Measurements from ENCODE around the gene F5. TPM values are rescaled to one million over a fixed set of nuclear protein-coding genes. Genes with fewer than 3 reads are reported as not detected.

The F5 gene
- total and polyA plus RNA-seq, 9 of the 15 experiments (the other 6 are each of a cell fraction or from before 2014, with no cell fraction given) = 0.03 to 0.13 TPM; not detected in 7

- TF ChIP-seq, protein P1, sequence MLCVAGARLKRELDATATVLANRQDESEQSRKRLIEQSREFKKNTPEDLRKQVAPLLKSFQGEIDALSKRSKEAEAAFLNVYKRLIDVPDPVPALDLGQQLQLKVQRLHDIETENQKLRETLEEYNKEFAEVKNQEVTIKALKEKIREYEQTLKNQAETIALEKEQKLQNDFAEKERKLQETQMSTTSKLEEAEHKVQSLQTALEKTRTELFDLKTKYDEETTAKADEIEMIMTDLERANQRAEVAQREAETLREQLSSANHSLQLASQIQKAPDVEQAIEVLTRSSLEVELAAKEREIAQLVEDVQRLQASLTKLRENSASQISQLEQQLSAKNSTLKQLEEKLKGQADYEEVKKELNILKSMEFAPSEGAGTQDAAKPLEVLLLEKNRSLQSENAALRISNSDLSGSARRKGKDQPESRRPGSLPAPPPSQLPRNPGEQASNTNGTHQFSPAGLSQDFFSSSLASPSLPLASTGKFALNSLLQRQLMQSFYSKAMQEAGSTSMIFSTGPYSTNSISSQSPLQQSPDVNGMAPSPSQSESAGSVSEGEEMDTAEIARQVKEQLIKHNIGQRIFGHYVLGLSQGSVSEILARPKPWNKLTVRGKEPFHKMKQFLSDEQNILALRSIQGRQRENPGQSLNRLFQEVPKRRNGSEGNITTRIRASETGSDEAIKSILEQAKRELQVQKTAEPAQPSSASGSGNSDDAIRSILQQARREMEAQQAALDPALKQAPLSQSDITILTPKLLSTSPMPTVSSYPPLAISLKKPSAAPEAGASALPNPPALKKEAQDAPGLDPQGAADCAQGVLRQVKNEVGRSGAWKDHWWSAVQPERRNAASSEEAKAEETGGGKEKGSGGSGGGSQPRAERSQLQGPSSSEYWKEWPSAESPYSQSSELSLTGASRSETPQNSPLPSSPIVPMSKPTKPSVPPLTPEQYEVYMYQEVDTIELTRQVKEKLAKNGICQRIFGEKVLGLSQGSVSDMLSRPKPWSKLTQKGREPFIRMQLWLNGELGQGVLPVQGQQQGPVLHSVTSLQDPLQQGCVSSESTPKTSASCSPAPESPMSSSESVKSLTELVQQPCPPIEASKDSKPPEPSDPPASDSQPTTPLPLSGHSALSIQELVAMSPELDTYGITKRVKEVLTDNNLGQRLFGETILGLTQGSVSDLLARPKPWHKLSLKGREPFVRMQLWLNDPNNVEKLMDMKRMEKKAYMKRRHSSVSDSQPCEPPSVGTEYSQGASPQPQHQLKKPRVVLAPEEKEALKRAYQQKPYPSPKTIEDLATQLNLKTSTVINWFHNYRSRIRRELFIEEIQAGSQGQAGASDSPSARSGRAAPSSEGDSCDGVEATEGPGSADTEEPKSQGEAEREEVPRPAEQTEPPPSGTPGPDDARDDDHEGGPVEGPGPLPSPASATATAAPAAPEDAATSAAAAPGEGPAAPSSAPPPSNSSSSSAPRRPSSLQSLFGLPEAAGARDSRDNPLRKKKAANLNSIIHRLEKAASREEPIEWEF (CRISPR knock-in tag; IDR thresholded peaks at IDR 0.05) = peak; percentile 16; the same call in 1 of the 2 replicates
- TF ChIP-seq HDAC8 (tag; IDR thresholded peaks at IDR 0.05) (no peak), ELF4 (CRISPR knock-in tag; IDR thresholded peaks at IDR 0.05) (no peak), ETV5 (CRISPR knock-in tag; IDR thresholded peaks at IDR 0.05; ENCODE audit: low read depth) (no peak), POLR3G (IDR thresholded peaks at IDR 0.05; ENCODE audit: extremely low read depth, insufficient read length, insufficient replicate concordance) (no peak), NCOR1 (IDR thresholded peaks at IDR 0.05) (no peak), ZNF512 (tag; IDR thresholded peaks at IDR 0.05) (no peak), HOXB6 (CRISPR knock-in tag; IDR thresholded peaks at IDR 0.05; ENCODE audit: borderline replicate concordance) (no peak), ZKSCAN8 (CRISPR knock-in tag; IDR thresholded peaks at IDR 0.05) (no peak), RBM14 (IDR thresholded peaks at IDR 0.05; ENCODE audit: borderline replicate concordance, insufficient read depth, low read depth, low read length) (no peak), RBM15 (IDR thresholded peaks at IDR 0.05; ENCODE audit: insufficient read depth, low read length) (no peak), LARP7 (IDR thresholded peaks at IDR 0.05) (no peak), AFF4 (CRISPR knock-in tag; IDR thresholded peaks at IDR 0.05) (peak; percentile 39; the same call in 1 of the 2 replicates), PCBP1 (IDR thresholded peaks at IDR 0.05; ENCODE audit: low read depth, low read length, poor library complexity, severe bottlenecking) (no peak), ZNF121 (CRISPR knock-in tag; conservative IDR thresholded peaks at IDR 0.05) (no peak), TAF9B (IDR thresholded peaks at IDR 0.05; ENCODE audit: partially characterized antibody) (no peak)
- TF ChIP-seq, protein P2, sequence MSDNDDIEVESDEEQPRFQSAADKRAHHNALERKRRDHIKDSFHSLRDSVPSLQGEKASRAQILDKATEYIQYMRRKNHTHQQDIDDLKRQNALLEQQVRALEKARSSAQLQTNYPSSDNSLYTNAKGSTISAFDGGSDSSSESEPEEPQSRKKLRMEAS (CRISPR knock-in tag; IDR thresholded peaks at IDR 0.05) = no peak
Observed at GRCh38 chr1:169484101-169484500, 102.2 kb downstream of the F5 start (continued).
